Brain pericyte (primary cell): Measurements from ENCODE around the gene MYH14.

Experiments used
- DNase-seq: peaks from one replicate; pipeline ENCODE4 v3.0.0-alpha.2; 2012; ENCODE audit warnings: low read depth, low spot score

The MYH14 gene

GRCh38 chr19:50192463-50193211 is 10.8 kb upstream of the MYH14 start:
- no peak for DNase-seq

GRCh38 chr19:50195224-50195623 is 8.2 kb upstream of the MYH14 start:
- DNase-seq = no peak

- no peak for DNase-seq
Measured at GRCh38 chr19:50196322-50196932, 7.0 kb upstream of the MYH14 start.

- no peak for DNase-seq
Measured at GRCh38 chr19:50197348-50197747, 6.1 kb upstream of the MYH14 start.

- DNase-seq = no peak
Measured at GRCh38 chr19:50198431-50199258, 4.8 kb upstream of the MYH14 start.

- DNase-seq = no peak
Measured at GRCh38 chr19:50199259-50199555, 4.2 kb upstream of the MYH14 start.

GRCh38 chr19:50202386-50202785 is 1.0 kb upstream of the MYH14 start:
- no peak for DNase-seq

- DNase-seq = no peak
Measured at GRCh38 chr19:50202962-50203280, 501 bp upstream of the MYH14 start.

- no peak for DNase-seq
Measured at GRCh38 chr19:50204081-50204428, 633 bp downstream of the MYH14 start.

- DNase-seq = no peak
Measured at GRCh38 chr19:50204811-50205675, 1.6 kb downstream of the MYH14 start.

GRCh38 chr19:50205681-50206138 is 2.3 kb downstream of the MYH14 start:
- no peak for DNase-seq

GRCh38 chr19:50206191-50206590 is 2.8 kb downstream of the MYH14 start:
- DNase-seq = no peak

- no peak for DNase-seq
Measured at GRCh38 chr19:50207730-50208129, 4.3 kb downstream of the MYH14 start.

GRCh38 chr19:50209131-50209530 is 5.7 kb downstream of the MYH14 start:
- DNase-seq = no peak

GRCh38 chr19:50210425-50210824 is 7.0 kb downstream of the MYH14 start:
- DNase-seq = no peak

GRCh38 chr19:50213925-50214324 is 10.5 kb downstream of the MYH14 start:
- DNase-seq = no peak

- DNase-seq = no peak
Measured at GRCh38 chr19:50214699-50215543, 11.5 kb downstream of the MYH14 start.

- no peak for DNase-seq
Measured at GRCh38 chr19:50215820-50216219, 12.4 kb downstream of the MYH14 start.

- no peak for DNase-seq
Measured at GRCh38 chr19:50221087-50221486, 17.7 kb downstream of the MYH14 start.

GRCh38 chr19:50222691-50223438 is 19.4 kb downstream of the MYH14 start:
- no peak for DNase-seq

- DNase-seq = no peak
Measured at GRCh38 chr19:50223439-50223716, 20.0 kb downstream of the MYH14 start.
